HepG2 (cell line): Measurements from ENCODE around the gene ATG9A. TPM values are rescaled to one million over a fixed set of nuclear protein-coding genes. Genes with fewer than 3 reads are reported as not detected.

Source experiments
- DBP ChIP-seq: sonication (generic); formaldehyde crosslinking; IDR thresholded peaks from 2 replicates; pipeline ENCODE4 v1.4.0; 2020; ENCODE audit warnings: missing genetic modification reagents; ENCODE audit errors: not compliant biosample characterization
- KDM2A ChIP-seq: sonication (generic); formaldehyde crosslinking; IDR thresholded peaks from 2 replicates; pipeline ENCODE4 v1.4.0; 2020; ENCODE audit warnings: low read depth, missing genetic modification reagents, borderline replicate concordance
- POLR2AphosphoS2 ChIP-seq: IDR thresholded peaks from 2 replicates; pipeline ENCODE4 v1.6.1; 2011; ENCODE audit warnings: low read depth, low read length, improper control_type of control experiment
- PRDM15 ChIP-seq: sonication (generic); formaldehyde crosslinking; IDR thresholded peaks from 2 replicates; pipeline ENCODE4 v1.4.0; 2020; ENCODE audit warnings: missing genetic modification reagents
- TCF12 ChIP-seq, 2 experiments: fragments of 450-650 bp in 1 of 2; sonication (generic) in 1 of 2; formaldehyde crosslinking in 1 of 2; IDR thresholded peaks; 2 replicates each; pipeline versions ENCODE4 v1.6.1 to v1.8.0; 2017 to 2022; ENCODE audit warnings: antibody characterized with exemption in 1 of 2, mild to moderate bottlenecking in 1 of 2, missing genetic modification reagents in 1 of 2, moderate library complexity in 1 of 2
- ZFAT ChIP-seq: sonication (generic); formaldehyde crosslinking; conservative IDR thresholded peaks from 2 replicates; pipeline ENCODE4 v1.8.1; 2023; ENCODE audit warnings: missing genetic modification reagents, inconsistent platforms
- ZHX2 ChIP-seq, 2 experiments: sonication (generic) in 1 of 2; formaldehyde crosslinking in 1 of 2; IDR thresholded peaks; 2 replicates each; pipeline versions ENCODE4 v1.6.1 to v1.9.0; 2014 to 2022; ENCODE audit warnings: antibody characterized with exemption in 1 of 2, borderline replicate concordance in 1 of 2, inconsistent platforms in 1 of 2, low read depth in 1 of 2, missing genetic modification reagents in 1 of 2
- ZNF343 ChIP-seq: sonication (generic); formaldehyde crosslinking; IDR thresholded peaks from 2 replicates; pipeline ENCODE4 v1.4.0; 2020; ENCODE audit warnings: mild to moderate bottlenecking, missing genetic modification reagents
- ZNF619 ChIP-seq: sonication (generic); formaldehyde crosslinking; IDR thresholded peaks from 2 replicates; pipeline ENCODE4 v1.4.0; 2020; ENCODE audit warnings: mild to moderate bottlenecking, missing genetic modification reagents
- ZNF746 ChIP-seq: sonication (generic); formaldehyde crosslinking; IDR thresholded peaks from 2 replicates; pipeline ENCODE4 v1.8.0; 2022; ENCODE audit warnings: mild to moderate bottlenecking, missing genetic modification reagents
- polyA plus RNA-seq, 8 experiments: library from polyadenylated mRNA; depleted of rRNA in 3 of 8; stranded (reverse) in 7 of 8; unstranded in 1 of 8; fragments of >200 nt; fragmentation: Illumina TruSeq in 4 of 8; extraction: Trizol in 4 of 8; gene quantifications; 2 replicates each; pipeline versions ENCODE4 v1.2.1 to v1.2.3, GENCODE V29; 2011 to 2016; ENCODE audit warnings: low read depth in 4 of 8, missing spikeins in 1 of 8, mixed read lengths in 1 of 8; ENCODE audit not compliant: insufficient read depth in 1 of 8
- total RNA-seq, 5 experiments: library from RNA; depleted of rRNA; stranded (reverse); fragments of >200 nt; fragmentation: Illumina TruSeq; extraction: Trizol; gene quantifications; 2 replicates each; pipeline ENCODE4 v1.2.3, GENCODE V29; 2016; ENCODE audit warnings: low read depth in 1 of 5
- TF ChIP-seq, protein P1 (sequence below): sonication (generic); formaldehyde crosslinking; IDR thresholded peaks from 2 replicates; pipeline ENCODE4 v1.4.0; 2020; ENCODE audit warnings: missing genetic modification reagents
- TF ChIP-seq, protein P2 (sequence below): sonication (generic); formaldehyde crosslinking; IDR thresholded peaks from 2 replicates; pipeline ENCODE4 v1.4.0; 2020; ENCODE audit warnings: missing genetic modification reagents

Gene ATG9A
- total and polyA plus RNA-seq, 2 of the 13 experiments (the other 11 are each of a cell fraction or from before 2014, with no cell fraction given), result 35.0 to 131 TPM

- TF ChIP-seq ZHX2 (IDR thresholded peaks at IDR 0.05; ENCODE audit: low read depth) (peak; percentile 24; the same call in 1 of the 2 replicates), ZHX2 (CRISPR knock-in tag; IDR thresholded peaks at IDR 0.05; ENCODE audit: borderline replicate concordance) (0 out of 2 replicates have a peak, but pooled peaks have one; percentile 51), DBP (no peak), ZNF746 (CRISPR knock-in tag) (peak; percentile 70; the same call in 1 of the 2 replicates), ZNF343 (CRISPR knock-in tag) (peak; percentile 87), KDM2A (CRISPR knock-in tag) (peak; percentile 37; the same call in 1 of the 2 replicates), ZNF619 (CRISPR knock-in tag) (peak; percentile 73; the same call in 1 of the 2 replicates), POLR2AphosphoS2 (peak; percentile 56; the same call in 1 of the 2 replicates), PRDM15 (CRISPR knock-in tag) (0 out of 2 replicates have a peak, but pooled peaks have one; percentile 43), ZFAT (CRISPR knock-in tag) (0 out of 2 replicates have a peak, but pooled peaks have one; percentile 35), TCF12 (IDR thresholded peaks at IDR 0.05) (no peak), TCF12 (CRISPR knock-in tag; IDR thresholded peaks at IDR 0.05) (0 out of 2 replicates have a peak, but pooled peaks have one; percentile 75)
- TF ChIP-seq, protein P1, sequence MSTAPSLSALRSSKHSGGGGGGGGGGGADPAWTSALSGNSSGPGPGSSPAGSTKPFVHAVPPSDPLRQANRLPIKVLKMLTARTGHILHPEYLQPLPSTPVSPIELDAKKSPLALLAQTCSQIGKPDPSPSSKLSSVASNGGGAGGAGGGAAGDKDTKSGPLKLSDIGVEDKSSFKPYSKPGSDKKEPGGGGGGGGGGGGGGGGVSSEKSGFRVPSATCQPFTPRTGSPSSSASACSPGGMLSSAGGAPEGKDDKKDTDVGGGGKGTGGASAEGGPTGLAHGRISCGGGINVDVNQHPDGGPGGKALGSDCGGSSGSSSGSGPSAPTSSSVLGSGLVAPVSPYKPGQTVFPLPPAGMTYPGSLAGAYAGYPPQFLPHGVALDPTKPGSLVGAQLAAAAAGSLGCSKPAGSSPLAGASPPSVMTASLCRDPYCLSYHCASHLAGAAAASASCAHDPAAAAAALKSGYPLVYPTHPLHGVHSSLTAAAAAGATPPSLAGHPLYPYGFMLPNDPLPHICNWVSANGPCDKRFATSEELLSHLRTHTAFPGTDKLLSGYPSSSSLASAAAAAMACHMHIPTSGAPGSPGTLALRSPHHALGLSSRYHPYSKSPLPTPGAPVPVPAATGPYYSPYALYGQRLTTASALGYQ, result 0 out of 2 replicates have a peak, but pooled peaks have one; percentile 23
- TF ChIP-seq, protein P2, sequence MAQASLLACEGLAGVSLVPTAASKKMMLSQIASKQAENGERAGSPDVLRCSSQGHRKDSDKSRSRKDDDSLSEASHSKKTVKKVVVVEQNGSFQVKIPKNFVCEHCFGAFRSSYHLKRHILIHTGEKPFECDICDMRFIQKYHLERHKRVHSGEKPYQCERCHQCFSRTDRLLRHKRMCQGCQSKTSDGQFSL, result peak; percentile 99
Measured at GRCh38 chr2:219177552-219178376, 51.7 kb downstream of the ATG9A start, which contains the start of gene RETREG2 (continued).
